Renal cortical epithelial cell (primary cell): Measurements from ENCODE around the gene LRP5. TPM values are rescaled to one million over a fixed set of nuclear protein-coding genes. Genes with fewer than 3 reads are reported as not detected.
"Not testable (repeated sequence)": the region's sequence is repeated elsewhere in the genome, so short reads cannot be mapped to it uniquely, and the experiment has no call there.

Source experiments
- DNase-seq: peaks from one replicate; pipeline ENCODE4 v3.0.0-alpha.2; 2011; ENCODE audit warnings: low read depth
- total RNA-seq: library from RNA; depleted of rRNA; stranded (reverse); fragments of >200 nt; gene quantifications from 2 replicates; pipeline ENCODE4 v1.2.3, GENCODE V29; 2014

The LRP5 gene
- total RNA-seq, 1 donor from 2014 or later: 58.6 TPM

GRCh38 chr11:68328374-68329091 is 16.1 kb downstream of the LRP5 start:
- no peak for DNase-seq

- no peak for DNase-seq
These were observed 17.1 kb downstream of the LRP5 start for GRCh38 chr11:68329536-68329935.

- DNase-seq: no peak
These were observed 17.7 kb downstream of the LRP5 start for GRCh38 chr11:68329978-68330699.

GRCh38 chr11:68330700-68331337 is 18.4 kb downstream of the LRP5 start:
- no peak for DNase-seq

- DNase-seq: no peak
These were observed 19.1 kb downstream of the LRP5 start for GRCh38 chr11:68331338-68331947.

GRCh38 chr11:68332186-68332585 is 19.8 kb downstream of the LRP5 start:
- no peak for DNase-seq

- DNase-seq: no peak
These were observed 20.8 kb downstream of the LRP5 start for GRCh38 chr11:68333173-68333572.

GRCh38 chr11:68334923-68335322 is 22.5 kb downstream of the LRP5 start:
- DNase-seq: no peak

- DNase-seq: no peak
These were observed 23.3 kb downstream of the LRP5 start for GRCh38 chr11:68335683-68336082.

GRCh38 chr11:68336716-68337115 is 24.3 kb downstream of the LRP5 start:
- no peak for DNase-seq

- DNase-seq: no peak
These were observed 25.0 kb downstream of the LRP5 start for GRCh38 chr11:68337399-68337835.

GRCh38 chr11:68338051-68338780 is 25.8 kb downstream of the LRP5 start:
- no peak for DNase-seq

GRCh38 chr11:68340003-68340767 is 27.8 kb downstream of the LRP5 start:
- DNase-seq: no peak

GRCh38 chr11:68340784-68341556 is 28.6 kb downstream of the LRP5 start:
- DNase-seq: peak; percentile 32

GRCh38 chr11:68341557-68342458 is 29.4 kb downstream of the LRP5 start:
- DNase-seq: no peak

GRCh38 chr11:68342459-68343158 is 30.2 kb downstream of the LRP5 start:
- DNase-seq: peak; percentile 24

GRCh38 chr11:68343761-68344256 is 31.4 kb downstream of the LRP5 start:
- no peak for DNase-seq

GRCh38 chr11:68344821-68345220 is 32.4 kb downstream of the LRP5 start:
- DNase-seq: not testable (repeated sequence)
